Neuronal stem cell (in vitro differentiated cells): ENCODE results near the gene NRTN.
A peak's percentile ranks its signal among the peaks of the same experiment; 100 is the strongest.

Experiments
- DNase-seq: peaks from one replicate; pipeline ENCODE4 v3.0.0-alpha.2; 2013; ENCODE audit warnings: low spot score
- H2AFZ ChIP-seq: one replicate; pipeline ENCODE4 v1.6.1; 2013; ENCODE audit warnings: mild to moderate bottlenecking, low read length, inconsistent platforms
- H2AK5ac ChIP-seq: 2 replicates; pipeline ENCODE4 v1.6.1; 2013; ENCODE audit warnings: low read depth, mild to moderate bottlenecking, inconsistent platforms, low read length, moderate library complexity, mixed read lengths
- H2BK120ac ChIP-seq: 2 replicates; pipeline ENCODE4 v1.6.1; 2013; ENCODE audit warnings: low read depth, mild to moderate bottlenecking, inconsistent platforms, low read length, moderate library complexity, mixed read lengths
- H2BK12ac ChIP-seq: one replicate; pipeline ENCODE4 v1.6.1; 2013; ENCODE audit warnings: low read length, inconsistent platforms
- H2BK15ac ChIP-seq: 2 replicates; pipeline ENCODE4 v1.6.1; 2013; ENCODE audit warnings: mild to moderate bottlenecking, low read length, inconsistent platforms, mixed read lengths
- H2BK5ac ChIP-seq: one replicate; pipeline ENCODE4 v1.6.1; 2013; ENCODE audit warnings: inconsistent platforms, mild to moderate bottlenecking, low read length, moderate library complexity
- H3K14ac ChIP-seq: one replicate; pipeline ENCODE4 v1.6.1; 2013; ENCODE audit warnings: low read length, inconsistent platforms
- H3K18ac ChIP-seq: 2 replicates; pipeline ENCODE4 v1.6.1; 2013; ENCODE audit warnings: low read length, inconsistent platforms
- H3K23ac ChIP-seq: 2 replicates; pipeline ENCODE4 v1.6.1; 2013; ENCODE audit warnings: low read depth, mild to moderate bottlenecking, mixed read lengths, low read length, inconsistent platforms; ENCODE audit not compliant: poor library complexity
- H3K27ac ChIP-seq: replicated peaks from 3 replicates; pipeline ENCODE4 v1.5.1; 2013; ENCODE audit warnings: low read length, inconsistent platforms
- H3K27me3 ChIP-seq, 3 experiments: 2 replicates each; pipeline ENCODE4 v1.6.1; 2013; ENCODE audit warnings: low read length in 3 of 3, mild to moderate bottlenecking in 2 of 3, inconsistent platforms in 1 of 3, low read depth in 1 of 3, mixed read lengths in 1 of 3, moderate library complexity in 1 of 3; ENCODE audit not compliant: control insufficient read depth in 3 of 3, insufficient read depth in 3 of 3
- H3K36me3 ChIP-seq, 2 donors: replicated peaks in 1 of 2; 2 replicates each; pipeline ENCODE4 v1.6.1; 2013; ENCODE audit warnings: low read length in 2 of 2; ENCODE audit not compliant: control insufficient read depth in 2 of 2, insufficient read depth in 2 of 2
- H3K4ac ChIP-seq: 2 replicates; pipeline ENCODE4 v1.6.1; 2013; ENCODE audit warnings: inconsistent platforms, mild to moderate bottlenecking, low read length, moderate library complexity
- H3K4me1 ChIP-seq, 2 donors: 1 replicate in 1 of 2; 2 replicates in 1 of 2; pipeline ENCODE4 v1.6.1; 2013; ENCODE audit warnings: low read length in 2 of 2, low read depth in 1 of 2; ENCODE audit not compliant: control insufficient read depth in 2 of 2, insufficient read depth in 1 of 2
- H3K4me2 ChIP-seq: one replicate; pipeline ENCODE4 v1.6.1; 2013; ENCODE audit warnings: mild to moderate bottlenecking, low read length, inconsistent platforms; ENCODE audit not compliant: insufficient read depth, poor library complexity, severe bottlenecking
- H3K4me3 ChIP-seq, 2 donors: 2 replicates each; pipeline ENCODE4 v1.5.1; 2013; ENCODE audit warnings: low read length in 2 of 2, mild to moderate bottlenecking in 2 of 2, inconsistent platforms in 1 of 2, moderate library complexity in 1 of 2
- H3K79me1 ChIP-seq: one replicate; pipeline ENCODE4 v1.6.1; 2013; ENCODE audit warnings: low read depth, mild to moderate bottlenecking, inconsistent platforms, low read length, moderate library complexity
- H3K9ac ChIP-seq: one replicate; pipeline ENCODE4 v1.6.1; 2013; ENCODE audit warnings: mild to moderate bottlenecking, low read depth, low read length, inconsistent platforms; ENCODE audit not compliant: poor library complexity
- H3K9me3 ChIP-seq, 2 donors: replicated peaks in 1 of 2; 2 replicates each; pipeline versions ENCODE3 to v1.6.1; 2013; ENCODE audit warnings: low read length in 2 of 2, mild to moderate bottlenecking in 2 of 2, inconsistent platforms in 1 of 2, low read depth in 1 of 2, mixed read lengths in 1 of 2, moderate library complexity in 1 of 2; ENCODE audit not compliant: control insufficient read depth in 2 of 2, insufficient read depth in 1 of 2
- H4K8ac ChIP-seq: one replicate; pipeline ENCODE4 v1.6.1; 2013; ENCODE audit warnings: low read depth, mild to moderate bottlenecking, inconsistent platforms, low read length, moderate library complexity
- H4K91ac ChIP-seq: one replicate; pipeline ENCODE4 v1.6.1; 2013; ENCODE audit warnings: low read length, low read depth, mild to moderate bottlenecking, inconsistent platforms; ENCODE audit not compliant: poor library complexity
- WGBS, 2 donors: extraction: QIAGEN DNeasy Blood & Tissue Kit; methylation state at CpG; one replicate each; pipeline ENCODE4 v1.1.7; 2013; ENCODE audit warnings: missing lambda C conversion rate in 2 of 2, mixed read lengths in 1 of 2; ENCODE audit not compliant: insufficient read length in 2 of 2, insufficient replicate concordance in 1 of 2; ENCODE audit errors: extremely low coverage in 2 of 2; 5-methylcytosine and 5-hydroxymethylcytosine counted together

The NRTN gene

DNA sequence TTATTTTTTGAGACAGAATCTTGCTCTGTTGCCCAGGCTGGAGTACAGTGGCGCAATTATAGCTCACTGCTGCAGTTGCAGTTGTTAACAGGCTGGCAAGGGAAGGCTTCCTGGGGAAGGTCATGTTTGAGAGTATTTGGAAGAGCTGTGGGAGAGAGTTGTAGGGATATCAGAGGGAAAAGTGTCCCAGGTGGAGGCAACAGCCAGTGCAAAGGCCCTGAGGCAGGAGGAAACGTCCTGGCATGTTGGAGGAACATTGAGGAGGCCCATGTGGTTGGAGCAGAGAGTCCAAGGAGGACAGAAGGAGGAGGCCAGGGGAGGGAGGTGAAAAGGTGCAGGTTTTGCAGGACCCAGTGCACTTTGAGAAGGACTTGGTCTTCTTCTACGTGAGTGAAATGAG, 11.7 kb upstream of the NRTN start:
- no peak overlapping the region for H4K91ac ChIP-seq
- H3K27me3 ChIP-seq = peaks cover 0 to 4% (median 0%) of the 10 kb centered on the region in 3 experiments
- H2BK5ac ChIP-seq = peak overlapping the region; percentile 5
- no peak overlapping the region for H3K27ac ChIP-seq
- H3K36me3 ChIP-seq = peaks cover 13 to 20% of the 10 kb centered on the region in 2 donors
- H4K8ac ChIP-seq = no peak overlapping the region
- peaks cover 0 to 2% of the 10 kb centered on the region in 2 donors for H3K9me3 ChIP-seq
- H3K4me3 ChIP-seq = peak overlapping the region in 1 of 2 donors; percentile 23
- H2BK15ac ChIP-seq = no peak overlapping the region
- peaks cover 4 to 7% of the 10 kb centered on the region in 2 donors for H3K4me1 ChIP-seq
- H2BK120ac ChIP-seq = no peak overlapping the region
- no peak overlapping the region for H3K23ac ChIP-seq
- H2AK5ac ChIP-seq = peak overlapping the region; percentile 79
- no peak overlapping the region for H2AFZ ChIP-seq
- H3K4me2 ChIP-seq = no peak overlapping the region
- H3K79me1 ChIP-seq = peaks cover 9% of the 10 kb centered on the region
- no peak for DNase-seq
- no peak overlapping the region for H3K18ac ChIP-seq
- WGBS, 2 donors = no CpG with 5 or more reads among the region's 3 CpGs
- no peak overlapping the region for H3K9ac ChIP-seq
- no peak overlapping the region for H2BK12ac ChIP-seq
- H3K4ac ChIP-seq = no peak overlapping the region
- H3K14ac ChIP-seq = no peak overlapping the region

DNA sequence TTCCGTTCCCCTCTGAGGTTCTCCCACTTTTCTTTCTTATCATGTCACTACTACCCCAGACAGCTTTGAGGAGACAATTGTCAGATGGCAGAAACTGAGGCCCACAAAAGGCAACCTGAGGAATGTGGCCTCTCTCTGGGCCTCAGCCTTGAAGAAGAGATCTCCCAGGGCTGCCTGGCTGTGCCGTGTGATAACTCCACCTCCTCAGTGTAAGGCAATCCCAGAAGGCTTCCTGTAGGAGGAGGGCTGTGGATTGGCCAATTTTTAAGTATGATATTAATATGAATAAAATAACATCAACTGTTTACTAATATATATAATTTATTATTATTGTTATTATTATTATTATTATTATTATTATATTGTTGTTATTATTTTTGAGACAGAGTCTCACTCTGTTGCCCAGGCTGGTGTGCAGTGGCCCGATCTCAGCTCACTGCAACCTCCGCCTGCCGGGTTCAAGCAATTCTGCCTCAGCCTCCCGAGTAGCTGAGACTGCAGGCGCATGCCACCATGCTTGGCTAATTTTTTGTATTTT, 9.4 kb upstream of the NRTN start:
- H2BK15ac ChIP-seq = no peak overlapping the region
- no peak overlapping the region for H2AFZ ChIP-seq
- H2BK5ac ChIP-seq = no peak overlapping the region
- no peak overlapping the region for H3K4me3 ChIP-seq
- no peak overlapping the region for H4K8ac ChIP-seq
- H2BK12ac ChIP-seq = no peak overlapping the region
- H3K9me3 ChIP-seq = peaks cover 0 to 2% of the 10 kb centered on the region in 2 donors
- DNase-seq = no peak
- H3K4me2 ChIP-seq = no peak overlapping the region
- H3K27ac ChIP-seq = no peak overlapping the region
- no peak overlapping the region for H3K18ac ChIP-seq
- no peak overlapping the region for H4K91ac ChIP-seq
- no peak overlapping the region for H3K23ac ChIP-seq
- peaks cover 0 to 4% (median 0%) of the 10 kb centered on the region in 3 experiments for H3K27me3 ChIP-seq
- H3K79me1 ChIP-seq = peaks cover 2% of the 10 kb centered on the region
- H3K36me3 ChIP-seq = no peaks in the 10 kb centered on the region
- H3K4ac ChIP-seq = no peak overlapping the region
- no peak overlapping the region for H2BK120ac ChIP-seq
- no peak overlapping the region for H3K9ac ChIP-seq
- no CpG with 5 or more reads among the region's 7 CpGs for WGBS, 2 donors
- no peak overlapping the region for H3K14ac ChIP-seq
- no peak overlapping the region for H2AK5ac ChIP-seq
- H3K4me1 ChIP-seq = peaks cover 2 to 8% of the 10 kb centered on the region in 2 donors

GRCh38 chr19:5798244-5798643, 6.6 kb upstream of the NRTN start:
- Histone ChIP-seq H3K4me2 (no peak overlapping the region), H3K4me1 (peaks cover 9 to 18% of the 10 kb centered on the region in 2 donors), H3K18ac (peak overlapping the region; percentile 38), H2AFZ (no peak overlapping the region), H3K27me3 (peaks cover 0 to 4% (median 0%) of the 10 kb centered on the region in 3 experiments), H3K27ac (no peak overlapping the region), H4K91ac (peak overlapping the region; percentile 92), H4K8ac (no peak overlapping the region), H3K4me3 (no peak overlapping the region), H3K79me1 (peaks cover 4% of the 10 kb centered on the region), H2BK12ac (no peak overlapping the region), H3K9ac (no peak overlapping the region), H3K36me3 (no peaks in the 10 kb centered on the region), H3K14ac (no peak overlapping the region), H2BK15ac (peak overlapping the region; percentile 95), H3K4ac (no peak overlapping the region), H3K9me3 (peaks cover 0 to under 1% of the 10 kb centered on the region in 2 donors), H3K23ac (no peak overlapping the region), H2AK5ac (peak overlapping the region; percentile 86), H2BK120ac (no peak overlapping the region), H2BK5ac (peak overlapping the region; percentile 22)
- no CpG with 5 or more reads among the region's 8 CpGs for WGBS, 2 donors
- DNase-seq = no peak

DNA sequence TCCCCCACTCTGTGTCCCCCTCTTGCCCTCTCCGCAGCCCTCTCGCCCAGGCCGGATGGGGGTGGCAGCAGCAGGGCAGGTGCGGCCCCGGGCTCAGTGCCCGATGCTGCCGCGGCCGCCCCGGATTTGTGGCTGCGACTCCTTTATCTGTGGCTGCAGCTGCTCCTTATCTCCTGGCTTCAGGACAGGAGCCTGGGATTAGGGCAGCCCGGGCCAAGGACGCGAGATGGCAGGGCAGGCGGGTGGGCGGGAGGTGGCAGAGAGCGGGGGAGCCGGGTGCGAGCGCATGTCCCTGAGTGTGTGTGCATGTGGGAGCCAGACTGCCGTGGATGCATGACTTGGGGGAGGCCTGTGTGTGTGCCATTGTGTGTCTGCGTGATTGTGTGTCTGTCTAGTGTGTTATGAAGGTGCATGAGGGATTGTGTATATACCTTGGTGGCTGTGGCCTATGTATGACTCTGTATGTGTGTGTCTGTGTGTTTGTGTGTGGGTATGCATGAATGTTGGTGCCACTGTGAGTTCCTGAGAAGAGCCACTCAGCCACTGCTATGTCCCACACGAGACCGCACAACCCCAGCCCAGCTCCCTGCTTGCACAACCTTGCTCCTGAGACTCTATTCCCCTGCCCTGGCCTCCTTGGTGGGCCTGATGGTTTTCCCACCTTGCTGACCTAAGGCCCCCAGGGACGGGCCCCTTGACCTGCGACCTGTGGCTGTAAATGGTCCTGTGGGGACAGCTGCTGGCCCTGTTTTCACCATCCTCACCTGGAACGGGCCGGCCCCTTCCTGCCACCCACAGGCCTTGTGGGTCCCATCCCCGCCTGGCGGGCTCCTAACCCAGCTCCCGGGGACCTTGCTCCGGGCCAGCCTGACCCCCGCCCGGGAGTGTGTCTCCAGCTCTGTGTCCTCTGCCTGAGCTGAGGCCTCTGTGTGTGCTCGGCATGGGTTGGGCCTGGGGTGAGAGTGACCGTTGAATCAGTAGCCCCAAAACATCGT, 5.3 kb upstream of the NRTN start:
- H3K9ac ChIP-seq = peak overlapping the region; percentile 44
- H2BK15ac ChIP-seq = peak overlapping the region; percentile 92
- peaks cover 15 to 24% of the 10 kb centered on the region in 2 donors for H3K4me1 ChIP-seq
- no peaks in the 10 kb centered on the region for H3K36me3 ChIP-seq
- H3K4me2 ChIP-seq = no peak overlapping the region
- peak overlapping the region; percentile 63 for H2AK5ac ChIP-seq
- H3K79me1 ChIP-seq = peaks cover 4% of the 10 kb centered on the region
- peaks cover 0 to 5% of the 10 kb centered on the region in 2 donors for H3K9me3 ChIP-seq
- no peak overlapping the region for H2BK12ac ChIP-seq
- peak overlapping the region; percentile 71 for H3K18ac ChIP-seq
- H3K4ac ChIP-seq = peak overlapping the region; percentile 66
- no peak overlapping the region for H2BK120ac ChIP-seq
- peak overlapping the region; percentile 24 for H2BK5ac ChIP-seq
- H3K4me3 ChIP-seq = no peak overlapping the region
- no peak overlapping the region for H4K8ac ChIP-seq
- no CpG with 5 or more reads among the region's 37 CpGs for WGBS, 2 donors
- H3K14ac ChIP-seq = no peak overlapping the region
- H2AFZ ChIP-seq = peak overlapping the region; percentile 45
- no peak for DNase-seq
- no peak overlapping the region for H3K23ac ChIP-seq
- peaks cover 0 to 10% (median 2%) of the 10 kb centered on the region in 3 experiments for H3K27me3 ChIP-seq
- no peak overlapping the region for H3K27ac ChIP-seq
- H4K91ac ChIP-seq = no peak overlapping the region
